ENCODE results near the gene CYLD.

CYLD gene

GRCh38 chr16:50778284-50779163 lies 36.6 kb downstream of the CYLD start:
- no peak for DNase-seq (ENCODE audit: low read depth in 2 of 2, low spot score in 1 of 2)

- no peak for DNase-seq (ENCODE audit: low read depth in 2 of 2, low spot score in 1 of 2)
Observed at GRCh38 chr16:50781043-50781442, 39.2 kb downstream of the CYLD start.

- DNase-seq (ENCODE audit: low read depth in 2 of 2, low spot score in 1 of 2) = no peak
Observed at GRCh38 chr16:50781518-50781917, 39.6 kb downstream of the CYLD start.

GRCh38 chr16:50789757-50790156 lies 47.9 kb downstream of the CYLD start:
- DNase-seq (ENCODE audit: low read depth in 2 of 2, low spot score in 1 of 2) = no peak

- no peak for DNase-seq (ENCODE audit: low read depth in 2 of 2, low spot score in 1 of 2)
Observed at GRCh38 chr16:50791522-50791921, 49.6 kb downstream of the CYLD start.

GRCh38 chr16:50796829-50797228 lies 54.9 kb downstream of the CYLD start:
- no peak for DNase-seq (ENCODE audit: low read depth in 2 of 2, low spot score in 1 of 2)

GRCh38 chr16:50797456-50797855 lies 55.6 kb downstream of the CYLD start:
- DNase-seq (ENCODE audit: low read depth in 2 of 2, low spot score in 1 of 2) = no peak

GRCh38 chr16:50800074-50800473 lies 58.2 kb downstream of the CYLD start:
- no peak for DNase-seq (ENCODE audit: low read depth in 2 of 2, low spot score in 1 of 2)

GRCh38 chr16:50801036-50801435 lies 59.1 kb downstream of the CYLD start:
- DNase-seq (ENCODE audit: low read depth in 2 of 2, low spot score in 1 of 2) = no peak

GRCh38 chr16:50802000-50802399 lies 60.1 kb downstream of the CYLD start:
- DNase-seq (ENCODE audit: low read depth in 2 of 2, low spot score in 1 of 2) = no peak

GRCh38 chr16:50802961-50803360 lies 61.1 kb downstream of the CYLD start:
- no peak for DNase-seq (ENCODE audit: low read depth in 2 of 2, low spot score in 1 of 2)

GRCh38 chr16:50804290-50804907 lies 62.5 kb downstream of the CYLD start:
- no peak for DNase-seq (ENCODE audit: low read depth in 2 of 2, low spot score in 1 of 2)

- peak; percentile 61 to 73 for DNase-seq (ENCODE audit: low read depth in 2 of 2, low spot score in 1 of 2)
Observed at GRCh38 chr16:50806099-50807062, 64.5 kb downstream of the CYLD start.

- DNase-seq (ENCODE audit: low read depth in 2 of 2, low spot score in 1 of 2) = no peak
Observed at GRCh38 chr16:50808929-50809538, 67.1 kb downstream of the CYLD start.

GRCh38 chr16:50809561-50809960 lies 67.7 kb downstream of the CYLD start:
- no peak for DNase-seq (ENCODE audit: low read depth in 2 of 2, low spot score in 1 of 2)

- DNase-seq (ENCODE audit: low read depth in 2 of 2, low spot score in 1 of 2) = no peak
Observed at GRCh38 chr16:50810241-50810965, 68.5 kb downstream of the CYLD start.

GRCh38 chr16:50812046-50812445 lies 70.2 kb downstream of the CYLD start:
- no peak for DNase-seq (ENCODE audit: low read depth in 2 of 2, low spot score in 1 of 2)

GRCh38 chr16:50812876-50813466 lies 71.1 kb downstream of the CYLD start:
- DNase-seq (ENCODE audit: low read depth in 2 of 2, low spot score in 1 of 2) = no peak

GRCh38 chr16:50814052-50814451 lies 72.2 kb downstream of the CYLD start:
- no peak for DNase-seq (ENCODE audit: low read depth in 2 of 2, low spot score in 1 of 2)

- no peak for DNase-seq (ENCODE audit: low read depth in 2 of 2, low spot score in 1 of 2)
Observed at GRCh38 chr16:50814541-50814940, 72.7 kb downstream of the CYLD start.

All from stimulated activated CD8-positive, alpha-beta memory T cell treated with anti-CD3 and anti-CD28 coated beads, Interleukin-4, amount 100 ng/mL, for 4 hours (primary cell).